Right forelimb (tissue), 1 donor: ENCODE results near the gene SRPK2.

Experiments
- DNase-seq: peaks from one replicate; pipeline ENCODE4 v3.0.0-alpha.2; 2018

The SRPK2 gene

GRCh38 chr7:105067691-105068090, 321.0 kb downstream of the SRPK2 start:
- DNase-seq, result no peak
